Left ventricle myocardium inferior (tissue), 1 donor: Measurements from ENCODE around the gene BCL2. TPM values are rescaled to one million over a fixed set of nuclear protein-coding genes. Genes with fewer than 3 reads are reported as not detected.

Source experiments
- DNase-seq: peaks from one replicate; pipeline ENCODE4 v3.0.0-alpha.2; 2020
- H3K27ac ChIP-seq: fragments of 200-600 bp; replicated peaks from 2 replicates; pipeline ENCODE4 v1.8.0; 2021
- H3K27me3 ChIP-seq: fragments of 200-600 bp; 2 replicates; pipeline ENCODE4 v1.8.0; 2021; ENCODE audit warnings: low read depth
- H3K36me3 ChIP-seq: fragments of 200-600 bp; 2 replicates; pipeline ENCODE4 v1.8.0; 2021
- H3K4me1 ChIP-seq: fragments of 200-600 bp; 2 replicates; pipeline ENCODE4 v1.8.0; 2021
- H3K4me3 ChIP-seq: fragments of 200-600 bp; 2 replicates; pipeline ENCODE4 v1.8.0; 2021; ENCODE audit warnings: mild to moderate bottlenecking, moderate library complexity
- H3K9me3 ChIP-seq: fragments of 200-600 bp; replicated peaks from 2 replicates; pipeline ENCODE4 v1.8.0; 2021
- intact Hi-C: fragments of 100-400 bp; cut with micrococcal nuclease; formaldehyde crosslinking; loops from one replicate; pipeline ENCODE4 v1.11.0; 2022
- total RNA-seq: library from RNA; stranded (reverse); fragmentation: NEBNext Ultra II Directional; extraction: Animal tissue kit (Norgen Biotek cat#: 25700); gene quantifications from one replicate; pipeline ENCODE4 v1.2.1, GENCODE V29; 2021
- TF ChIP-seq, protein P1 (sequence below): fragments of 200-600 bp; IDR thresholded peaks from 2 replicates; pipeline ENCODE4 v1.8.0; 2021; ENCODE audit warnings: antibody characterized with exemption, mild to moderate bottlenecking, borderline replicate concordance
- donor health status: DM: no; HTN: yes; CAD: no; lungs with severe emphysema.

The BCL2 gene
- total RNA-seq, 1 donor from 2014 or later = 7.3 TPM

DNA sequence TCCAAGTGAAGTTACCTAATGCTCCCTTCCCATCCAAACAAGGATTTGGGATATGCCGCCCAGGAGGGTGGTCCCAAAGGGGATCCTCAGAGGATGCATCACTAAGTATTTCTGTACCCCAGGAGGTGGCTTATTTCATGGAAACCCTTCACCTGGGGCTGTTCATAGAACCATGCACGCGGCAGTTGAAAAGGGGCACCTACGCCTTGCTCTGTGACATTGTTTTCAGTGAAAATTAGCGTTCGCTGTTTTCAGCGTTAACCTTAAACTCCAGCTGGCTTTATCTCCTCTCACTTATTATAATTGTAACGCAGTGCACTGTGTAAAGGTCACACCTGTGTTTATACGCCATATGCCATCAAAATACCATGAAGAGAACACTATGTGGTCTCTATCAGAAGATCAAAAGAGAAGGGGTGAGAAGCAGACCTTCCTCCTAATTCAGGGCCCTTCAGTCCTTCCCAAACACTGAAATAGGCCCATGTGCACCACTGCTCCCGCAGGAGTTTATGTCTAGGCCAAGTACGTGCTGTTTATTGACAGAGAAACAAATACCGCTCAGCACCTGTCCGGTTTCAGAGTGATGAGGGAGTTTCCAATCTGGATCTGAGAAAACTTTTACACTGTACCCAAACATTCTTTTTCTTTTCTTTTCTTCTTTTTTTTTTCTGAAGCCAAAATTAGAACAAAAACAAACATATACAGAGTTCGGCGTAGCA is 162.1 kb downstream of the BCL2 start:
- H3K27ac ChIP-seq = no peak overlapping the region
- no peak overlapping the region for H3K4me3 ChIP-seq

GRCh38 chr18:63155910-63156773 is 163.4 kb downstream of the BCL2 start:
- TF ChIP-seq, protein P1, sequence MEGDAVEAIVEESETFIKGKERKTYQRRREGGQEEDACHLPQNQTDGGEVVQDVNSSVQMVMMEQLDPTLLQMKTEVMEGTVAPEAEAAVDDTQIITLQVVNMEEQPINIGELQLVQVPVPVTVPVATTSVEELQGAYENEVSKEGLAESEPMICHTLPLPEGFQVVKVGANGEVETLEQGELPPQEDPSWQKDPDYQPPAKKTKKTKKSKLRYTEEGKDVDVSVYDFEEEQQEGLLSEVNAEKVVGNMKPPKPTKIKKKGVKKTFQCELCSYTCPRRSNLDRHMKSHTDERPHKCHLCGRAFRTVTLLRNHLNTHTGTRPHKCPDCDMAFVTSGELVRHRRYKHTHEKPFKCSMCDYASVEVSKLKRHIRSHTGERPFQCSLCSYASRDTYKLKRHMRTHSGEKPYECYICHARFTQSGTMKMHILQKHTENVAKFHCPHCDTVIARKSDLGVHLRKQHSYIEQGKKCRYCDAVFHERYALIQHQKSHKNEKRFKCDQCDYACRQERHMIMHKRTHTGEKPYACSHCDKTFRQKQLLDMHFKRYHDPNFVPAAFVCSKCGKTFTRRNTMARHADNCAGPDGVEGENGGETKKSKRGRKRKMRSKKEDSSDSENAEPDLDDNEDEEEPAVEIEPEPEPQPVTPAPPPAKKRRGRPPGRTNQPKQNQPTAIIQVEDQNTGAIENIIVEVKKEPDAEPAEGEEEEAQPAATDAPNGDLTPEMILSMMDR = no peak
- intact Hi-C loops = no loop called here
- Histone ChIP-seq H3K4me3 (peak overlapping the region; percentile 49), H3K9me3 (no peaks in the 10 kb centered on the region), H3K27ac (no peak overlapping the region), H3K27me3 (no peaks in the 10 kb centered on the region), H3K36me3 (no peaks in the 10 kb centered on the region), H3K4me1 (peaks cover 23% of the 10 kb centered on the region)
- DNase-seq = no peak

More for the DNA sequence above, 162.1 kb downstream of the BCL2 start:
- no peak for DNase-seq
- peaks cover 36% of the 10 kb centered on the region for H3K4me1 ChIP-seq
- TF ChIP-seq, protein P1 = no peak
- H3K27me3 ChIP-seq = no peaks in the 10 kb centered on the region
- intact Hi-C loops = no loop called here
- H3K36me3 ChIP-seq = no peaks in the 10 kb centered on the region
- no peaks in the 10 kb centered on the region for H3K9me3 ChIP-seq

GRCh38 chr18:63155169-63155852 is 164.3 kb downstream of the BCL2 start:
- Histone ChIP-seq H3K4me3 (peak overlapping the region; percentile 49), H3K27ac (no peak overlapping the region), H3K27me3 (no peaks in the 10 kb centered on the region), H3K36me3 (no peaks in the 10 kb centered on the region), H3K9me3 (no peaks in the 10 kb centered on the region), H3K4me1 (peaks cover 15% of the 10 kb centered on the region)
- DNase-seq = peak; percentile 58
- intact Hi-C loops = no loop called here
- TF ChIP-seq, protein P1 = peak; percentile 83

DNA sequence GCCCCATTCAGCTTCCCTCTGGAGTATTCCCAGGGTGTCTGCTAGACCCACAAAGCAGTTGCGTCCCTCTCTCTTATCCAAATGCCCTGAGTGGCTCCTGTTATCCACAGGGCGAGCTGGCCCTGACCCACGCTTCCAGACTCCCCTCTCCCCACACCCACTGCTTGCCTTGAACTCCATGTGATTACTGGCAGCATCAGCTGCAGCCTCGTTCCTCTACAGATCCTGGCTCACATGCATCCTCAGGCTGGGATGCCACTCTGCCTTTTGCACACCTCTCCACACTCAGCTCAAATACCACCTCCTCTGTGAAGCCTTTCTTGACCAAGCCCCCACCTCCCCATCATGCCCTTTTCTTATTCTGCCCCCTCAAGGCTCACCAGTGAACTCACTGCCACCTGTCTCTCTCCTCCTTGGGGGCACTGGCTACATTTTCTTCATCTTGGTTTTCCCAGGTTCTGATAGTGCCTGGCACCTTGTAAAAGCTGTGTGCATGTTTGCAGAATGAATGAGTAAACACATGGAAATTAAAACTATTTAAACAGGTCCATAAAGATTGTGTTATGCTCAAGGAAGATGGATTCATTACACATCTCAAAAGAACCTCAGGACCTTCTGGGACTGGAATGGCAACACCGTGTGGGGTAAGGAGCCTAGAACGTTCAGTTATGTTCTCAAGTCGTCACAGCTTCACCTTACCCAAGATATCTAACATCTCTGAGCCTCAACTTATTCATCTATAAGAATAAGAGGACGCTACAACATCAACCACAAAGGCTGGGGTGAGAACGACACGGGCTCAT is 165.0 kb downstream of the BCL2 start:
- TF ChIP-seq, protein P1 = no peak
- Histone ChIP-seq H3K27me3 (no peaks in the 10 kb centered on the region), H3K27ac (no peak overlapping the region), H3K36me3 (no peaks in the 10 kb centered on the region), H3K4me3 (no peak overlapping the region), H3K4me1 (peaks cover 11% of the 10 kb centered on the region), H3K9me3 (no peaks in the 10 kb centered on the region)
- DNase-seq = no peak
- intact Hi-C loops = no loop called here

- peaks cover 26% of the 10 kb centered on the region for H3K4me1 ChIP-seq
- TF ChIP-seq, protein P1 = no peak
- no peak overlapping the region for H3K27ac ChIP-seq
- H3K27me3 ChIP-seq = no peaks in the 10 kb centered on the region
- H3K9me3 ChIP-seq = no peaks in the 10 kb centered on the region
- intact Hi-C loops = no loop called here
- H3K4me3 ChIP-seq = no peak overlapping the region
- no peaks in the 10 kb centered on the region for H3K36me3 ChIP-seq
- no peak for DNase-seq
Measured at GRCh38 chr18:63152791-63153190, 166.8 kb downstream of the BCL2 start.
